Neural progenitor cell (in vitro differentiated cells): ENCODE data around the gene G0S2.

ENCODE experiments used
- CTCF ChIP-seq: fragments of 200-600 bp; sonication (generic); IDR thresholded peaks from 2 replicates; pipeline ENCODE4 v1.5.1; 2017; ENCODE audit warnings: antibody characterized with exemption, mild to moderate bottlenecking
- EZH2phosphoT487 ChIP-seq: fragments of 200-600 bp; sonication (generic); IDR thresholded peaks from 2 replicates; pipeline ENCODE4 v1.6.1; 2017; ENCODE audit warnings: antibody characterized with exemption

DNA sequence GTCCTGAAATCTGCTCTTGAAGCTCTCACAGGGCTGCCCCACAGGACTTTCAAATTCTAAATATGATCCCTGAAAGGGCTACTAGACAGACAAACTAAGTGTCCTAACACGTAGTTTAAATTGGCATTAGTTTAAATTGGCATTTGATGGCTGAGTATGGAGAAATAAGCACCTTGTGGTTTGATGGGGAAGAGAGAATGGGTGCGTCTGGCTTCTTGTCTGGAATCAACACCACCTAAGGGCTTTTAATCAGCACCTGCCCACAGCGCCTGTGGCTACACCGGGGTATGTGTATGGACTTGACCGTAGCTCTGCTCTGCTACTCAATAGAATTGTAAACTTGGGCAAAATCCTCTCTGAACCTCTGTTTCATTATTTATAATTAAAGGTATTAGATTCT, 17.3 kb upstream of the G0S2 start:
- no peak for TF ChIP-seq CTCF
- no peak for TF ChIP-seq EZH2phosphoT487
